ENCODE measurements around the gene CAP2.

CAP2 gene

GRCh38 chr6:17442196-17442595 lies 48.8 kb downstream of the CAP2 start:
- no peak for FAIRE-seq

GRCh38 chr6:17446713-17447112 lies 53.3 kb downstream of the CAP2 start:
- FAIRE-seq, result no peak

- FAIRE-seq, result no peak
Measured at GRCh38 chr6:17448165-17448564, 54.8 kb downstream of the CAP2 start.

DNA sequence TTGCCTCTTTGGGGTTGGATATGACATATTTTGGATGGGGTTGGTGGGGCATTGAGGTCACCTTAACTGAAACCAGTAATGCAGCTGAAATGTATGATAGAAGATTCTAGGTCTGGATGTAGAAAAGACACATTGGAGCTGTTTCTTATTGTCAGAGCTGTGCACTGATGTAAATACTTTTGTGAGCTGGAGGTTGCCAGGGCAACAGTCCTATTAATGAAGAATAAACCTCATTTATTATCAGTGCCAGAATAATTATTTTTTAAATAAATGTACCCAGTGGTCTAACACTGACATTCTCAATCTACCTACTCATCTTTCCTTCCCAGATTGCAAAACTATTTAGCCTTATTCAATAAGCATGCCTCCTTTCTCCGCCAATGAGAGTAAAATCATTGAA lies 57.0 kb downstream of the CAP2 start:
- FAIRE-seq, result no peak

DNA sequence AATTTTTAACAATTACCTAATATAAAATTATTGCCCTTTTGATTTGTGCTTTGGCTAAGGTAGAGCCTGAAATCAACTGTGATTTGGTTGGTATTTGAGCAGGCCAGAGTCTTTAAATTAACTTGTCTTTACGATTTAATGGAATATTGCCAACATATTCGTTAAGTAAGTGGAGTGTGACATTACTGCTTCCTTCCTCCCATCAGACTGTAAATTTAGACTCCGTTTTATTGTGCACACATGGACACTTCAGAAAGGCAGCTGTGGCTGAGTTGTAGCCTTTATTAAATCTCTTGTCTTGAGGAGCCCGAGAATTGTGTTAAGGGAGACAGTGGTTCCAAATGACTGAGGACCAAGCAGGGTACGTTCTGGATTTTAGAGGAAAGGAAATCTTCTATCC lies 57.4 kb downstream of the CAP2 start:
- FAIRE-seq, result no peak

GRCh38 chr6:17452096-17452495 lies 58.7 kb downstream of the CAP2 start:
- FAIRE-seq, result no peak

DNA sequence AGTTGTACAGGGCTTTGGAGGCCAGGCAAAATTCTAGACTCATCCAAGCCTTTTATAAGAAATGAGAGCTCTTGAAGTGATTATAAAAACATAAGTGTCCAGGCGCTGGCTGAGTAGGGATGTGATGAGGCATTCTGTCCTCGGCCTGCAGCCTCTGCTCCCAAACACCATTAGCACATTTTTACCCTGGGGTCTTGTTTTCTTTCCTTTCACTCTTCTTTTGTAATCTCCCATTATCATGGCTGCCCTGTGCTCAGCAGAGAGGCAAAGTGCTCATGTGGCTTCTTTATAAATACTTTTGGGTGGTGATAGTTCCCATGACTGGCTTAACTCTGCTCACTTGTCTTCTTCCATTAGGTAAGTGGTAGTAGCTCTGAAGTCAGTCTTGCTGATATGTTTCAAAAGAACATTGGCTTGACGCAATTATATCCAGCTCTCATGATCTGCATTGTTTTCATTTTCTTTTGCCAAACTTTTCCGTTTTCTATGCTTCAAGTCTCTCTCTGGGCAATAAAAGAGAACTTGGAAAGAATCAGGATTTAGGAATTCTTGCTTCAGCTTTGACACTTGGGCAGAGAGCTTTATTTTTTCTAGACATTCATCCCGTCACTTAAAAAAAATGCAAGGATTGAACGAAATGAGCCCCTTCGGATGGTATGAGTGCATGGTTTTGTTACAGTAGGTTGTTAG lies 61.1 kb downstream of the CAP2 start:
- no peak for FAIRE-seq

DNA sequence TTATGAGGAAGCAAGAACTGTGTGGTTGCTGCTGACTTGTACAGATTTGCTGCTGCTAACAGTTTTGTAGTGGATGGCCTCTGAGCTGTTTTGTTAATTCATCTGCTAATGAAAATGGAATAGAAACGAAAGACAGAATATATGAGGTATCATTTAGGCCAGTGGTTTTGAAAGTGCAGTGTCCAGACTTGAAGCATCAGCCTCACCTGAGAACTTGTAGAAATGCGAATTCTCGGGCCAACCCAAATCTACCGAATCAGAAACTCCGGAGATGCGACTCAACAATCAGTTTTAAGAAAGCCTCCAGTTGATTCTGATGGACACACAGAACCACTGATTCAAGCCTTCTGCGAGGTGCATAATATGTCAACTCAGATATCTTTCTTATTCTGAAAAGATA lies 62.5 kb downstream of the CAP2 start:
- FAIRE-seq, result no peak

GRCh38 chr6:17456711-17457110 lies 63.3 kb downstream of the CAP2 start:
- no peak for FAIRE-seq

DNA sequence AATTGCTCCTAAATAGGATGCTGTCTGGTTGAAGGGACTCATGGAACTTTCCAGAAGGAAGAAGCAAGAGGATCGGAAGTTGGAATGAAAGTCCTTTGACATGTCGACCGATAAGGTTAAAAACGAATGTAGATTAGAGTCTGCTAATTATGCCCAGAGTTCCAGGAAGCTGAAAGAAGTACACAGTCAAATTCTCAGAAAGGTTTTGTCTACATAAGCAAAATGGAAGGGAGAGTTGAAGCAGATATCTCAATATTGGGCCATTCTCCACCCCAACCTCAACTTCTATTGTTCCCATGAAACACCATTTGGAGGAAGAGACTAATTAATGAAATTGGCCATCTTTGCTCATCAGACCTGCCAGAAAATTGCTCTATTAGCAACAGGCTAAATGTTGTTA lies 64.0 kb downstream of the CAP2 start:
- no peak for FAIRE-seq

- FAIRE-seq, result no peak
Measured at GRCh38 chr6:17457956-17458355, 64.6 kb downstream of the CAP2 start.

DNA sequence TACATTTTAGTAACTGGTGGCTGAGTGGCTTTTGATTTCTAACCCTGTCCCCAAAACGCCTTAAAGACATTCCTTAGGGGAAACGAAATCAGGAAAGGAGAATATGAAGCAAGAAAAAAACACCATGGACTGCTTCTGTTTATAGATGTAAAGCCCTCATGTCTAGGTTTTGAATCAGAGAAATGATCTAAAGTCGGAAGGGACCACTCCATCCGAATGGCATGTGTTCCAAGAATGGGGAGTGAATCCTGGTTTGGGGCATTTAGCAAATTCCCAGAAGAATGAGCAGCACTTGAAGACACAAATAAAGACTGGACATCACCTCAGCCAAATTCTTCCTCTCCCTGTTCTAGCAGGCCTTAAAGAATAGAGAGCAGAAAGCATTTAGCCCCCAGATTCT lies 65.6 kb downstream of the CAP2 start:
- no peak for FAIRE-seq

GRCh38 chr6:17460862-17461261 lies 67.5 kb downstream of the CAP2 start:
- no peak for FAIRE-seq

DNA sequence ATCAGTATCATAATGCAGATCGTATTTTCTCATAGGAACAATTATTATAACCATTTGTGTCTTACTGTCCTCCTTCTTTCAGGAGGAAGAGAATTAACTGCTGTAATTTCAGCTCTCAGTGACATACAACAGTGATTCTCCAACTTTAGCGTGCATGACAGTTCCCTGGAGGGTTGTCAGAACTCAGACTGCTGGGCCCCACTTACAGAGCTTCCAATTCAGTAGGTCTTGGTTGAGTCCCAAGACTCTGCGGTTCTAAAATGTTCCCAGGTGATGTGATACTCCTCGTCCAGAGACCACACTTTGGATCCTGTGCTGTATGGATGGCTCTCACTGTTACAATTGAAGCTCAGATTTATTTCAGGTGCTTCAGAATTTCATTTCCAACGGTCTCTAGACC lies 72.8 kb downstream of the CAP2 start:
- FAIRE-seq, result no peak

DNA sequence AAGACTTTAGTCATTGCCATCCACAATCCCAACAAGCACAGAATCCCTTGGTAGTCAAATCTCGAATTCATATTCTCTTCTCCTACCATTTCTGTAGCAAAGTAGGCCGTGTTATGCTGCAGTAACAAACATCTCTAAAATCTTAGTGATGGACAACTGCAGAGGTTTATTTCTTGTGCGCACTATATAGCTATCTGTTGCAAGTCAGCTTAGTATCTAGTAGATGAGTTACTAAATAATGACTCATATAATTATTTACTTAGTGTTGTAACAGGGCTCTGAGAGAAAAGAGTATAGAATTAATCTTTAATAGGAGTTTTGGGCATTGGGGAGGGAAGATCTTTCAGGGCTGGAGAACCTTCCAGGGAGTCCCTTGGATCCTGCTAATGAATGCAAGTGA lies 73.3 kb downstream of the CAP2 start:
- FAIRE-seq, result no peak

- no peak for FAIRE-seq
Measured at GRCh38 chr6:17469006-17469832, 75.8 kb downstream of the CAP2 start.

GRCh38 chr6:17470202-17470937 lies 77.0 kb downstream of the CAP2 start:
- FAIRE-seq, result no peak

- FAIRE-seq, result no peak
Measured at GRCh38 chr6:17470938-17471327, 77.5 kb downstream of the CAP2 start.

DNA sequence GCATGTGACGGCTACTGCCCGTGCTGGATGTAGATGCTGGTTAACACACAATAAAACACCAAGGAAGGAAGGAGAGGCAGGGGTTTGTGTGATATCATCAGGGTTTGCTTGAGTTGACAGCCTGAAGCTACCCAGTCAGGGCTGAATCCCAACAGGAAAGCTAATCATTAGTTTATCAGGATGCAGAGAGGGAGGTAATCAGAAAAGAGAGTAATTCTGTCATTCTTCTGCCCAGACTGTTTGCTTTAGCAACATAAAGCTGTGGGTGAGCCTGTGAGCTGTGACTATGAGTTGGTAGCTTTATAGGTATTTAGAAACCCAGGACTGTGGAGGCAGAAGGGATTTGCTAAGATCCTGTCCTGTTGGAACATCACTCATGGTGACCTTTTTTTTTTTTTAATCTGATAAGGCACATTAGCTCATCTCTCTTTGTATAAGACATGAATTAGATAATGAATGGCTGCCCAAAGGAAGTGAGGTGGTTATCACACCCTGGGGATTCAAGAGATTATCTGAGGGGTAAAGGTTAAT lies 79.3 kb downstream of the CAP2 start:
- no peak for FAIRE-seq

DNA sequence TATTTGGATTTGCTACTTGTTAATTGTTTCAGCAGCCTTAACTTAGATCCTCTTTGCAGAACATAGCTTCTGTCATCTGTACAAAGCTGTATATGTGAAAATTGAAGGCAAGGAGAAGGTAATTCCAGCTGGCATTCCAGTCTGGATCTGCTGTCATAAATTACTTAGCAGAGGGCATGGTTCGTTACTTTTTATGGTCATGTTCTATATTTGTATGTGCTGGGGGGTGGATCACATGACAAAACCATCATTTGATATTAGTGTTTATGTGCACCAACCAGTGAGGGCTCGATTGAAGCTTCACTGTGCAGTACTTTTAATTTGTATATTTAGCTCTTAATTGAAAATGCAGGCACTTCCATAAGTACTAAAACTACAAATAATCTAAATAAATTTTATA lies 80.2 kb downstream of the CAP2 start:
- FAIRE-seq, result no peak

GRCh38 chr6:17474289-17474688 lies 80.9 kb downstream of the CAP2 start:
- FAIRE-seq, result no peak

DNA sequence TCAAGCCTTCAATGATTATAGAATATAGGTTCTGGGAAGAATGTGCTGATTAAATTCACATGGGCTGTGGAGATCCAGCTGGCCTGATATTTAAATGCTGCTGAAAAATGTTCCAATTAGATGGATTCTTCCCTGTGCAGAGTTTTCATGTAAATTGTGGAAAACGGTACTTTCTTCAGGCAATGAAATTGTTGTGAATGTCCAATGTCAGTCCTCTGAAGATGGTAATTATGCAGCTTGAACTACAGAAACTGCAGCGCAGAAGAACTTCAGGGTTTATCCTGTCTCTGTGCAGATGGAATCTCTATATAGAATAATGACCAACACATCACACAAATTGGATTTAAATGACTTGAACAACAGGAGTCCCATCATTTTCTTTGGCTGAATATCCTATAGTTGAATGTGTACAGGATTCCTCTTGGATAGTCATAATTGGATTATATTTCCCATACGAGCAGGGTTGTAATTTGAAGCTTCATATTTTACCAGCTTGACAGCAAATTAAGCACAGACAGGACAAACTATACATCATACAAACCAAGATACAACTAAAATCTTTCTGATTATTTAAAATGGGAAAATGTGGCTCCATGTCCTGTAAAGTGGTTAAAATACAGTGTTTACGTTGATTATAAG lies 82.3 kb downstream of the CAP2 start:
- no peak for FAIRE-seq

- FAIRE-seq, result no peak
Measured at GRCh38 chr6:17476511-17476910, 83.1 kb downstream of the CAP2 start.

Measured in G401.6 (cell line).